Measurements from ENCODE around the gene GET4. TPM values are rescaled to one million over a fixed set of nuclear protein-coding genes. Genes with fewer than 3 reads are reported as not detected.

GET4 gene
- total RNA-seq, 6 experiments from 2014 or later, result 21.3 to 26.3 (median 25.5) TPM

DNA sequence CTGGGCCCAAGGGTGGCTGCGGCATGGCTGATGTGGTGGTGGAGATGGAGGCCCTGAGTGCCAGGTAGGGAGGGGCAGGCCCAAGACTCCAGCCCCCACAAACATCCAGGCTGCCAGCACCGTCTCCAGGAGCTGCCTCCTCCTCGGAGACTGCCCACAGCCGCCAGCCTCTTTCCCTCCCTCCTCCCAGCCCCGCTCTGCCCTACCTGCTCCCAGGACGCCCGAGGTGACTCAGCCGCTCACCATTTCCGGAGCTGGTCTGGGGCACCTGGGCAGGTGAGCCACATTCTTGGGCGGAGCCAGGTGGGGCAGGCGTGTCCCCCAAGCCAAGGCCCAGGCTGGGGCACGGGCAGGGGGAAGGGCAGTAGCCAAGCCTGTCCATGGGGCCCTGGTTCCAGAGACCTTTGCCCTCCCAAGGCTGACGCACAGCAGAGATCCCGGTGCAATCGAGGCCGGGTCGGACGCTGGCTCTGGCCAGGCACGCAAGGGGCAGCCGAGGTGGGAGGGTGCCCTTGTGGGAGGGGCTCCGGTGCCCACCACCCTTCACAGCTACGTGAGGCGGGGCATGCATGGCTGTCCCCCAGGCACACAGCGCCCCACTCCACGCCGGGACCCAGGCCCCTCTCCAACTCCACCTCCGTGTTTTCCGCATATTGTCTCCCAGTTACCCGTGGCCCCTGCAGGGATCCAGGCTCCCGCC is 69.4 kb downstream of the GET4 start:
- TF ChIP-seq, protein P1, sequence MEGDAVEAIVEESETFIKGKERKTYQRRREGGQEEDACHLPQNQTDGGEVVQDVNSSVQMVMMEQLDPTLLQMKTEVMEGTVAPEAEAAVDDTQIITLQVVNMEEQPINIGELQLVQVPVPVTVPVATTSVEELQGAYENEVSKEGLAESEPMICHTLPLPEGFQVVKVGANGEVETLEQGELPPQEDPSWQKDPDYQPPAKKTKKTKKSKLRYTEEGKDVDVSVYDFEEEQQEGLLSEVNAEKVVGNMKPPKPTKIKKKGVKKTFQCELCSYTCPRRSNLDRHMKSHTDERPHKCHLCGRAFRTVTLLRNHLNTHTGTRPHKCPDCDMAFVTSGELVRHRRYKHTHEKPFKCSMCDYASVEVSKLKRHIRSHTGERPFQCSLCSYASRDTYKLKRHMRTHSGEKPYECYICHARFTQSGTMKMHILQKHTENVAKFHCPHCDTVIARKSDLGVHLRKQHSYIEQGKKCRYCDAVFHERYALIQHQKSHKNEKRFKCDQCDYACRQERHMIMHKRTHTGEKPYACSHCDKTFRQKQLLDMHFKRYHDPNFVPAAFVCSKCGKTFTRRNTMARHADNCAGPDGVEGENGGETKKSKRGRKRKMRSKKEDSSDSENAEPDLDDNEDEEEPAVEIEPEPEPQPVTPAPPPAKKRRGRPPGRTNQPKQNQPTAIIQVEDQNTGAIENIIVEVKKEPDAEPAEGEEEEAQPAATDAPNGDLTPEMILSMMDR (IDR thresholded peaks at IDR 0.05), result no peak
- Mint-ChIP-seq H3K4me1 (ENCODE audit: low read depth) (no peaks in the 10 kb centered on the region), H3K27ac (no peak overlapping the region), H3K9me3 (no peaks in the 10 kb centered on the region), H3K27me3 (ENCODE audit: insufficient read depth) (peaks cover 11% of the 10 kb centered on the region), H3K36me3 (ENCODE audit: low read depth) (no peaks in the 10 kb centered on the region), H3K4me3 (no peak overlapping the region)
- no peak for DNase-seq

Other genes starting within 250 kb of the GET4 start
- gene DNAAF5, start 149.9 kb upstream of the GET4 start, total RNA-seq (2021; fragmentation: NEBNext Ultra II Directional; extraction: Animal tissue kit (Norgen Biotek cat#: 25700)), result 10 to 100 TPM; 25.4 to 33.0 (median 27.5) TPM
- 10 to 100 TPM; 15.5 to 22.7 (median 17.1) TPM for gene PRKAR1B, start 149.3 kb upstream of the GET4 start, total RNA-seq (2021; fragmentation: NEBNext Ultra II Directional; extraction: Animal tissue kit (Norgen Biotek cat#: 25700))
- 10 to 100 TPM; 51.0 to 69.8 (median 61.2) TPM for gene SUN1, start 44.1 kb upstream of the GET4 start, total RNA-seq (2021; fragmentation: NEBNext Ultra II Directional; extraction: Animal tissue kit (Norgen Biotek cat#: 25700))
- 1 to 10 TPM in 2 of 6 experiments, under 1 TPM in 4; 0.64 to 1.1 (median 0.90) TPM for gene ADAP1, start 78.1 kb downstream of the GET4 start, total RNA-seq (2021; fragmentation: NEBNext Ultra II Directional; extraction: Animal tissue kit (Norgen Biotek cat#: 25700))
- 1 to 10 TPM; 5.6 to 7.6 (median 6.5) TPM for gene COX19, start 99.0 kb downstream of the GET4 start, total RNA-seq (2021; fragmentation: NEBNext Ultra II Directional; extraction: Animal tissue kit (Norgen Biotek cat#: 25700))
- gene CYP2W1, start 106.6 kb downstream of the GET4 start, total RNA-seq (2021; fragmentation: NEBNext Ultra II Directional; extraction: Animal tissue kit (Norgen Biotek cat#: 25700)), result under 1 TPM in 2 of 6 experiments, not detected in 4; 0.15 to 0.25 TPM
- under 1 TPM; 0.26 to 0.92 (median 0.52) TPM for gene GPR146, start 168.0 kb downstream of the GET4 start, total RNA-seq (2021; fragmentation: NEBNext Ultra II Directional; extraction: Animal tissue kit (Norgen Biotek cat#: 25700))
- 1 to 10 TPM; 4.6 to 7.1 (median 5.3) TPM for gene GPER1, start 211.6 kb downstream of the GET4 start, total RNA-seq (2021; fragmentation: NEBNext Ultra II Directional; extraction: Animal tissue kit (Norgen Biotek cat#: 25700))

Measured in HFFc6 (cell line).